HFF-Myc (cell line): ENCODE results near the gene FOXP1.

ENCODE experiments used
- DNase-seq: peaks from one replicate; pipeline ENCODE4 v3.0.0-alpha.2; 2011; ENCODE audit warnings: low read depth; ENCODE audit errors: extremely low read depth
- H3K4me3 ChIP-seq: replicated peaks from 2 replicates; pipeline ENCODE4 v1.5.1; 2011; ENCODE audit warnings: low read depth, mild to moderate bottlenecking, control low read depth, low read length
- CTCF ChIP-seq: IDR thresholded peaks from 2 replicates; pipeline ENCODE4 v1.5.1; 2012; ENCODE audit warnings: mild to moderate bottlenecking, low read depth, low read length, control low read depth; ENCODE audit errors: missing control alignments

FOXP1 gene

GRCh38 chr3:71446734-71447133, 136.8 kb downstream of the FOXP1 start:
- H3K4me3 ChIP-seq: no peak overlapping the region
- no peak for TF ChIP-seq CTCF
- no peak for DNase-seq

- TF ChIP-seq CTCF: no peak
- no peak for DNase-seq
- no peak overlapping the region for H3K4me3 ChIP-seq
Observed at GRCh38 chr3:71446260-71446659, 137.3 kb downstream of the FOXP1 start.

- no peak overlapping the region for H3K4me3 ChIP-seq
- no peak for TF ChIP-seq CTCF
- no peak for DNase-seq
Observed at GRCh38 chr3:71444861-71445259, 138.7 kb downstream of the FOXP1 start.

GRCh38 chr3:71444028-71444860, 139.3 kb downstream of the FOXP1 start:
- peak; percentile 61 for DNase-seq
- no peak overlapping the region for H3K4me3 ChIP-seq
- no peak for TF ChIP-seq CTCF

- H3K4me3 ChIP-seq: no peak overlapping the region
- no peak for DNase-seq
- no peak for TF ChIP-seq CTCF
Observed at GRCh38 chr3:71443332-71443731, 140.2 kb downstream of the FOXP1 start.

GRCh38 chr3:71442652-71443042, 140.9 kb downstream of the FOXP1 start:
- no peak for DNase-seq
- no peak overlapping the region for H3K4me3 ChIP-seq
- TF ChIP-seq CTCF: no peak

GRCh38 chr3:71441925-71442651, 141.4 kb downstream of the FOXP1 start:
- DNase-seq: no peak
- TF ChIP-seq CTCF: no peak
- H3K4me3 ChIP-seq: no peak overlapping the region
